Measurements from ENCODE around the gene DRD5.

DNA sequence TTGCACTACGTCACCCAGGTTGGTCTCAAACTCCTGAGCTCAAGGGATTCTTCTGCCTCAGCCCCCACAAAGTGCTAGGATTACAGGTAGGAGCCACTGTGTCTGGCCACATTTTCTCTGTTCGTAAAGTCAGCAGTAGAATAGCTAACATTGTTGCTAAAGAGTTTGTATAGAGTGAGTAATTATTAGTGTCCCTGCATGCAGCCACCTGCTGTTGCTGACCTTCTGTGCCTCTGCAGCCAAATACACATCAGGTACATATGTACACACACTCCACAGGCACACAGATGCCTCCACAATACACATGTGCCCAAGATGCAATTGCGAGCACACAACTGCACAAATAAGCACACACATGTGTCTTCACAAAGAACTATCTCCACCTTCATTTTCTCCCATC is 10.9 kb downstream of the DRD5 start:
- TF ChIP-seq POLR2A (IDR thresholded peaks at IDR 0.05; ENCODE audit: low read depth, low read length) (no peak), POLR2AphosphoS5 (IDR thresholded peaks at IDR 0.05; ENCODE audit: insufficient read depth, low read depth, low read length) (no peak)

Data from endothelial cell of umbilical vein (primary cell).